Suppressor macrophage treated with lipopolysaccharide for 4 hours (primary cell): ENCODE results near the gene AGR3.

Source experiments
- DNase-seq: peaks from one replicate; pipeline ENCODE4 v3.0.0-alpha.2; 2020

Gene AGR3

DNA sequence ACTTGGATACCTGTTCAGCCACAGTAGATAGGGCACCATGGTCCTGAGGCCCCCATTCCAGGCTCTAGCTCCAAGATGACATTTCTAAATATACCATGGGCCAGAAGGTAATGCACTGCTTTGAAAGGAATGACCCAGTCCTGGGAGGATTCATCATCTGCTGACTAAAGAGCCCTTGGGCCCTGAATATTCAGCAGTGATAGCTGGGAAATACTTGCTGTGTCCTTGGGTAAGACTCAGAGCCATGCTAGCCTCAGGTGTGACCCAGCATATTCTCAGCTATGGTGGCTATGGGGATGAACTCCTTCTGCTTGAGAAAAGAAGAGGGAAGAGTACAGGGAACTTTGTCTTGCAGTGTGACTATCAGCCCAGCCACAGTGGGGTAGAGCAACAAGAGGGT is 55.7 kb downstream of the AGR3 start:
- DNase-seq = no peak

GRCh38 chr7:16822029-16822428 is 59.8 kb downstream of the AGR3 start:
- DNase-seq = no peak

- DNase-seq = no peak
Measured at GRCh38 chr7:16818732-16819131, 63.1 kb downstream of the AGR3 start.

DNA sequence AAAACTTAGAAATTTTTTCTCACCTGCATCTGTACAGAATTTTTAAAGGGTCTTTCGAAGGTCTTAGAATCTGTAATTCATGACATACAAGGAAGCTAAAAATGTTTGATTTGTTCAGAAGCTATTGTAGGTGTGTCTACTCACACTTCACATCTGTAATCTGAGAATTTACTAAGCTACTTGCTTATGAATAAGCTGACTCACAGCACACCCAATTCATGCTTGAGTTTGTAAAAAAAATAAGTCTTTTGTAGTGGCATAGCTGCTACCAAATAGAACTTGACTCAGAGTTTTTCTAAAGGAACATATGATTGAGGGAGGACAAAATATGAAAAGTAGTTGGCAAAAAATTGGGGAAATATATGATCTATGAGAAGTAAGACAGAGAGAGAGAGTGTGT is 64.2 kb downstream of the AGR3 start:
- DNase-seq = peak; percentile 5

DNA sequence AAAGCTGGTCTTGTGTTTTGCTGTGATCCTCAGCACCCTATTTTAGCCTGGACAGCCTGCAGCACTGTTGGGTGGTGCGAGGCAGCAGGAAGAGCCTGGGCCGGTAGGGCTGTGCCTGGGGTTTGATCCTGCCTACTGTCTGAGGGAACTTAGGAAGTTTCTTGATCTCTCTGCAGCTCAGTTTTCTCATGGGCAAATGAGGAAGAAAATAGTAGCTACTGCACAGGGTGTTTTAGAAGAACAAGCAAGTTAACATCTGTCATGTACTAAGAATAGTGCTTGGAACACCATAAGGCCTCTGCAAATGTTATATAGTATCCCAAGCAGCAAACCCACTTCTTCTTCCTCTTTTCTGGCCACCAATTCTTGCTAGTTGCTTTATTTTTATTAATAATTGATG is 65.0 kb downstream of the AGR3 start:
- peak; percentile 42 for DNase-seq

DNA sequence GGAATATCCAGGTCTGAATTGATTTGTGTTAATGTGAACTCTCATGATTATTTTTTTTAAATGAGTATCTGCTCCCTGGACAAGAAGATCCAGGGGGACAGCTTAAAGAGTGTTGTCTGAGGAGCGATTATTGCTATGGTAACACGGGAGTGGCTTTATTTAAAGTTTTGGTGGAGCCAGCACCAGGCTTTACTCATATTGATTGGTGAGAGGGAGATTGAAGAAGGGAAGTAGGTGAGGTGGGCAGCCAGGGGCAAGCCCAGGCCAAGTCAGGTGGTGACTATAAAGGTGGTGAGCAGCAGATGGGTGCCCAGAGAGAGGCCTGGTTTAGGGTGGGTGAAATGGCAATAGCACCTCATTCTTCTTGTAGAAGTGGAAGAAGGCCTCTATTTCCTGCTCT is 66.8 kb downstream of the AGR3 start:
- DNase-seq = no peak

DNA sequence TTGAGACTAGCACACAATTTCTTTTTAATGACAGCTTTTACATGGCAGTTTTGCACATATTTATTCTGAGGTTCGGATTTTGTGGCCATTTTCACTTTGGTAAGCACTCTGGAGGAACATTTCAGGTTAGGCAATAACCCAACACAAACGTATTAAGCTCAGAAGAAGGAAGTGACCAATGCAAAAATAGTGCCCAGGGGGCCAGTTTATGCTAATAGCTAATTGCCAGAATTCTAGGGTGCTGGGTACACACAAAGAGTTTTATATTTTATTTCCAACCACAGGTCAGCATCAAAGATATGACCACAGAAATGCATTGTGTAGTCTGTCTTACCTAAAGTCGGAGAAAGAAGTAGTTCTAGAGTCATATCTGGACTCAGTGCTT is 68.6 kb downstream of the AGR3 start:
- DNase-seq = peak; percentile 50

DNA sequence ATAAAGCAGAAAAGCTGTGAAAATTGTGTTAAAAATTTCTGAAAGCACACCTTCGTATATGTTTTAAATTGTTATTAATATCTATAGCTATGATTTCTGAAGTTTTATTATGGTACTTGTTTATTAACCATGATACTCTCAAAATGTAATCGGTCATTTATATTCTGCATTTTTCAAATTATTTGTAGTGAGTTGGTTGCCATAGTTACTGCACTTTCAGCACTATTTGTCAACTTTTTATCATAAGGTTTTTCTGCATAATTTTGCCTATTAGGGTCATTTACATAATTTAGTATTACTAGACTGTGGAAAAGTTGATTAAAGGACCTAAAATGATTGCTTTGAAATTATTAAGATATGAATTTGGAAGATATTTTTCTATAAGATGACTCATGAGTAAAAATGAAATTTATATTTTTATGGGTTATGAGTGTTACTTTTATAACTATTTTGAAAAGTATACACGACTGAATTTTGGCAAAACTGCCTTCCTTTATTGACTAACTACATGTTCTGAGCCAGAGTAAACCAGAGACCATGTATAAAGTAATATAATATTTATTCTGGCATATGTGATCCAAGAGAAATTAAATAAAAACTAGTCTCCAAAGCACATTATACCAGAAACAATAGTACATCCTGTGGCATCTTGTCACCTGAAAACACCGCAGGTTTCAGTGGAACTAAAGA is 69.1 kb downstream of the AGR3 start:
- DNase-seq = no peak

- peak; percentile 65 for DNase-seq
Measured at GRCh38 chr7:16811551-16811950, 70.2 kb downstream of the AGR3 start.

- no peak for DNase-seq
Measured at GRCh38 chr7:16810573-16810972, 71.2 kb downstream of the AGR3 start.

DNA sequence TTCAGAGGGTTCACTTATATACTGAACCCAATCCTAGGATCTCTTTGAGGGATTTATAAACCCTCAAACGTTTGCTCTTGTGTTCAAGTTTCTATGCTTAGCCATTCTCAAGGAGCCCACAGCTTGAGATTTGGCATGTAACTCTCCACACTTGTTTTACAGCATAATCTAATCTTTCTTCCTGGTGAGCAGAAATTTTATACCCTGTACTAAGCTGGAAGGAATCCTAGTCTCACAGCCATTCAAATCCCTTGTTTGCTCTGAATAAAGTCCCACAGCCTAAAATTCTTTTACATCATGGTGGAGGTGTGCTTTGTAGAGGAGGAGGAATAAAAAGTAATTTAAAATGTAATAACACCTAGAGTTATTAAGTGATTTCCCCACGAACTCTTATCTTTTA is 71.7 kb downstream of the AGR3 start:
- DNase-seq = no peak
